Hematopoietic multipotent progenitor cell treated with erythropoietin and hydrocortisone succinate and interleukin-3 and kit ligand, for 8 days (in vitro differentiated cells): ENCODE data around the gene DCP1A.

Source experiments
- DNase-seq: peaks from one replicate; pipeline ENCODE4 v3.0.0-alpha.2; 2015

The DCP1A gene

DNA sequence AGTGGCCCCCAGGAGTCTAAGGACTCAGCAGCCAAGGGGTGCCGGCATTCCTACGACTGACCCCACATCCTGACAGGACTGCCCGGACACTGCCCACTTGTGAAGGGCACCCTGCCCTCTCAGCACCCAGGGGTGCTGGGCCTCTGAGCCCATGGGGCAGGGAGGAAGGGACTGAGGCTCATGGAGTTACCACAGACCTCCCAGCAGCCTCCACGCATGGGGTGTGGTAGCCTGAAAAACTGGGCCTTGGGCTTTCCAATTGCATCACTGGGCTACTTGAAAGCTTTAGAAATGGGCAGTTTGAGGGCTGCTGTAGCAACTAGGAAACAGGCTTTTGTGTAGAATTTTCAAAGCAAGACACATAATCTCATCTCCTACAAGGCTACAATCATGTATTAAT, 104.7 kb downstream of the DCP1A start:
- DNase-seq = no peak

DNA sequence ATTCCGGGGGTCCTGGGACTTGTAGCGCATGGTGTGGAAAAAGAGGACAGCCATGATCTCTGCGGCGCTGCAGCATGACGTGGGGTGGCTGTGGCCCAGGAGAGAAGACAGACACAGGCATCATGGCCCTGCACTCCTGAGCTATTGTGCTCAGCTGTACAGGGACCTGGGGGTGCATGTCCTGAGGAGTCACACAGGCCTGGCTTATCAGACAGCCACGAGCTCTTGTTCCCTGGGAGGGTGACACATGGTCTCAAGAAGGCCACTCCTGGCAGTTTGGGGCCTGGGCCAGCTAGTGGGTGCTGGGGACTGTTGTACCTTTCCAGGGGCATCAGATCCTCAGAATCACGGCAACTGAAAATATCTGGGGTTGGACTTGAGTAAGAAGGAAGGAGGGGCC, 105.2 kb downstream of the DCP1A start:
- DNase-seq = peak; percentile 80

DNA sequence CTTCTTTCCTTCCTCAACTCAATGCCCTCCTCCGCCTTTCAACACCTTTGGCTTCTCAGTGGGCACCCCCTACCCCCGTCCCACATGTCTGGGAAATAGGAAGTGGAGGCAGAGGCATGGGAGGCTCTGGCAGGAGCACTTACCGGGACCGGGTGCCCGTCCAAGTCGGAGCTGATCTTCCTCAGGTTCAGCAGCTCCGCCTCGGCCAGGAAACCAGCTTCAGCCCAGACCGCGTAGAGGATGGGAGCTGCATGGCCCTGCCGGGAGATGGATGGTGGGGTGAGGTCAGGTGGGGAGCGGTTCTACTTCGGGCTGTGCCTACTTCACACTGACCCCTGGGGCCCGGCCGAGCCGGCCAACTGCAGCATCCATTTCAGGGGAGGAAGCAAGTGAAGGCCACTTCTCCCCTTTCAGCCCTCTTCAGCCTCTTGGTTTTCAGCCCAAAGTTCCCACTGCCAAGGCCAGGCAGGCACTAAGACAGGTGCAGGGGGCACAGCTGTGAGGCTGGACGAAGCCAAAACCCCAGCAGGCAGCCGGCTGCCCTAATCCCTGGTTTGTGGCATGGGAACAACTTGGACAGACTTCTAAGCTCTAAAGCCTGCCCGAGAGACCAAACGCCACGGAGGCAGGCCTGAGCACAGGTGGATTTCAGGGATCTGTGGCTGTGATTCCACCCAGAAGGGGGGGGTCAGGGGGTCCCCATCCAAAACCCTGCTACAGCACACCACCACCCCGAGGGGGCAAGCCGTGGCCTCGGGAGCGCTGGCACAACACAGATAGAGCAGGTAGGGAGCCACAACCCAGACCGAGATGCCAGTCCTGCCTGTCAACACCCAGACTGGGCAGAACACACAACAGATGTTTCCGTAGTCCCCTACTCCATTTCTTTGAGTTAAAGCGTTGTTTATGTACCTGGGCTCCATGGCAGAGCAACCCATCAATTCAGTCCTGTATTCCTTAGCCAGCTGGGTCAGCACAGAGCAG, 106.1 kb downstream of the DCP1A start:
- no peak for DNase-seq

DNA sequence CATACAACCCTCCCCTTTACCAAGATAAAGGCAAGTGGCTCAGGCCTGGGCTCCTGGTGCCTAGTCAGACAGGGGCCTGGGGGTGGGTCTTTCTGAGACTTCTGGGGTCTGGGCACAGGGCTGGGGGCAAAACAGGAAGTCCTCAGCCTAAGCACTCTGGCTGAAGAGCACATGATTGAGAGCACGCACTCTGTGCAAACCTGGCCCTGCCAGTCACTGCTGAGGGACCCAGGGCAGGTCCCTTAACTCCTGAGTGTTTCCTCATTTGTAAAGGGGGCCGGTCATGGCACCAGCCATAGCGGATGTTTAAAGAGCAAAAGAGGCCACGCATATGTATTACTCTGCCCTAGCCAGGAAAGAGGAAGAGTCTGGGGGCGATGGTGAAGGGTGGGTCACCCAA, 107.5 kb downstream of the DCP1A start:
- no peak for DNase-seq

DNA sequence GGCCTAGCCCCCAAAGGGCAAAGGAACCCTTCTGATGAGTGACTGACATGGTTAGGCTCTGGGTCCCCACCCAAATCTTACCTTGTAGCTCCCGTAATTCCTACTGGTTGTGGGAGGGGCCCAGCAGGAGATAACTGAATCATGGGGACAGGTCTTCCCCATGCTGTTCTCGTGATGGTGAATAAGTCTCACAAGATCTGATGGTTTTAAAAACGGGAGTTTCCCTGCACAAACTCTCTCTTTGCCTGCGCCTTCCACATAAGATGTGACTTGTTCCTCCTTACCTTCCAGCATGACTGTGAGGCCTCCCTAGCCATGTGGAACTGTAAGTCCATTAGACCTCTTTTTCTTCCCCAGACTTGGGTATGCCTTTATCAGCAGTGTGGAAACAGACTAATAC, 108.5 kb downstream of the DCP1A start:
- DNase-seq = no peak

DNA sequence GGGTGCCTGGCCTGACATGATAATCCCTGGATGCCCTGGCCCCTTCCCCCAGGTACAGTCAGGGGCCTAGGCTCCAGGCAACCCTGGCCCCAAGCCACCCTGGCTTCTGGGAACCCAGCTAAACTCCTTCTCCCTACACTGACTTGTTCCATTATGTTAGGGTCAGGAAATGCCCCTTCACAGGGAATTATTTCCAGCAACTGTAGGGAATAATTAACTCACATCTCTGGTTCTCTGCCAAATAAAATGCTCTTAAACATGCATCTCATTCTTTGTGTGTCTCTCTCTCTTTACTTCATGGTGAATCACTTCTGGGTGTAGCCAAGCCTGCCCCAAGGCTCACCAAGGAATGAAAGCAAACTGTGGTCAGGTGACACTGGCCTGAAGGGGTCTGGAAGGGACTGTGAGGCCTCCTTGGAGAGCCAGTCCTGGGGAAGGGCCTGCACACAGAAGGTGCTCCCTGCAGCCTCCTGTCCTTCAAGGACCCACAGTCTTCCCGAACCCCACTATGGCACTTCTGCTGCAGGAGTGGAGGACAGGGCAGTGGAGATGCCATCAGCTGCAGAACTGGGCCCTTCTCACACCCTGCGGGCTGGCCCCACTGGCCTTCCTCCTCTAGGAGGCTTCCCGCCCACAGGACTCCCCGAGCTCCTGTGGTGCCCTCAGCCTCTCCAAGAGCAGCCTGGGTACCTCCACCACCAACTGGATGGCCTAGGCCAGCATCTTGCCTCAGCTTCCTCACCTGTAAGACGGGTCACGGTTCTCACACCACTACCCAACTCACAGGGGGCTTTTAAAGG, 109.1 kb downstream of the DCP1A start:
- DNase-seq = peak; percentile 34

DNA sequence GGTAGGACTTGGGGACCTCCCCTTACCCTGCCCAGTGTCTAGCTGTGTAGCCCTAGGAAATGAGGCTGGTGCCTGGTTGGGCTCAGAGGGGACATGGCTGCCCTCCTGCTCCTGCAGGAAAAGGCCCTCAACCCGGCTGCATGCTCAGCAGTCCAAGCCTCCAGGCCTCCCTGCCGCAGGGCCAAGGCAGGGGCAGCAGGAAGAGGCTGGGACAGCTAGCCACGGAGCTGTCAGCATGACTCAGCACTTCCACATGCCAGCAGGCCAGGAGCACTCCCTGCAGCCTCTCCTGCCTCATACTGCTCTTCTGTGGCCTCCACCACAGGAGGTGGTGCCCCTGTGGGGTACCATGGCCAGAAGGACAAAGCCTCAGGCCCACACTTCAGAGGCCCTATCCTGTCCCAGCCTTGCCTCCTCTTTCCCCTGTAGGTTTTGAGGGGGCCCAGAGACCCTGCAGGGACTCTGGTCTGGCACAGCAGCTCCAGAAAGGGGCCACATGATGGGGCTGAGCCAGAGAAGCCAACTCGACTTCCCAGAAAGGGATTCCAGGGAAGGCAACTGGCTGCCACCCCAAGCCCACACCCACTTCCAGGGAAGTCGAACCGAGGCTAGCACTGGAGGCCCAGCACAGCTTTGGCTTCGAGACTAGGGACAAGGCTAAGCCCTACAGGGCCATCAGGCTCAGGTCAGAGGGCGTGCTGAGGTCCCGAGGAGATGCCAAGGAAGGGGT, 111.1 kb downstream of the DCP1A start:
- peak; percentile 81 for DNase-seq

DNA sequence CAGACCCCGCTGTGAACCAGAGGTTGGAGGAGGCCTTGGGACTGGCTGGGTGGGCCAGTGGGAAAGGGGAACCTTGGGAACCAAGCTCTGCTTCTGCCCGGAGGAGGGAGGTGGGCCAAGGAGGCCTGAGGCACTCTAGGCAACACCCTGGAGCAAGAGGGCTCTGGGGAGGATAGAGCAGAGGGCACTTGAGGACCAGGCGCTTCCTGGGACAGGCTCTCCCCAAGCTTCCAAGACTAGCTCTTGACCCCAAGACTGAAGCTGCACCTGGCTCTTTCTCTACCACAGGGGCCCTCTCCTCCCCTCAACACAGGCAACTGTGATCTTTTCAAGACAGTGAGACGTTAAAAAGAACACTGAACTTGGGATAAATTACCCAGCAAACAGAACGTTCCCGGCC, 111.8 kb downstream of the DCP1A start:
- DNase-seq = no peak

DNA sequence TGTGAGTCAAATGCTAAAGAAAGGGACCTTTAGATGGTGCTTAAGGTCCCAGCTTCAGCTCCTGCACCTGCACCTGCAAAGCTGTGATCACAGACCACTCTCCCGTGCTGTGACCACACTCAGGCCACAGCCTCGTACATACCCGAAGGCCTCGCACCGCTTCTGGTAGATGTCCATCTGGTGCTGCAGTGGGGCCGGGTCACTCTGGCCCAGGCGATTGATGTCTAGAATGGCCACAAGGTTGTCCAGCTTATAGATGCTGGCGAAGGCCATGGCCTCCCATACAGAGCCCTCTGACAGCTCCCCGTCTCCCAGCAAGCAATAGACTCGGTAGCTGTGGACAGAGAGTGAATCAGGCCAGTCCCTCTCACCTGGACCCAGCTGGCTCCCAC, 112.5 kb downstream of the DCP1A start:
- DNase-seq = no peak

DNA sequence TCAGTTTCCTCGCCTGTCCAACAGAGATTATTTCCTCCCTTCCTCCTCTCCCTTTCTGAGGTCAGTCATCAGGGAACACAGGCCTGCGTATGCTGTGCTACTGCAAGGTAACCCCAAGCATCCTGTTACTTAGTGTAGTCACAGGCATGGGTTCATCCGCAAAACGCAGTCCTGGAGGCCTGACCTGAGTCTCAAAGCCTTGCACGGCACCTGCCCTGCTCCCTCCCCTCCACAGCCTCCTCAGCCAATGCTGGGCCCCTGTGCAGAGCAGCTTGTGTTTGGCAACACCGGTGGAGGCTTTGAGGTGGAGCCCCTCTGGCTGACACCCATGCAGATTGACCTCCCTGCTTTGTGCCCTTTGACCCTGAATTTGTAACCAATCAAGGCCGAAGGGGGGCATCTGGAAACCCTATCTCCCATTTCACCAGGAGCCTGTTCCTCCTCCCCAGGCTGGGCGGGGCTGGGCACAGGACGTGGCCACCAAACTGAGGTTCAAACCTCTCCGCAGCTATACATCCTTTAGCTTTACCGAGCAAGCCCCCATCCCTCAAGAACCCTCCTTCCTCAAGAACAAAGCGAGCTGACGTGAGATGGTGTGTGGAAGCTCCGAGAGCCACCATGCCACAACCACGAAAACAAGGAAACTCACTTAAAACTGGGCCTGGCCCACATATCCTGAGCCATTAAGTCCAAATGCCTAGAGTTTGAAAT, 113.1 kb downstream of the DCP1A start:
- no peak for DNase-seq
